Right ventricle myocardium superior (tissue), 1 donor: Measurements from ENCODE around the gene CAMKMT. TPM values are rescaled to one million over a fixed set of nuclear protein-coding genes. Genes with fewer than 3 reads are reported as not detected.

Experiments used
- ATAC-seq: fragments of 200-7000 bp; cut with Tn5 transposase; one replicate; pipeline ENCODE4 v1.9.1; 2020; ENCODE audit warnings: mild to moderate bottlenecking; ENCODE audit not compliant: poor library complexity
- DNase-seq: peaks from one replicate; pipeline ENCODE4 v3.0.0-alpha.2; 2020
- intact Hi-C: fragments of 100-400 bp; cut with DNase I; formaldehyde crosslinking; loops from one replicate; pipeline ENCODE4 v1.11.2; 2022
- total RNA-seq: library from RNA; stranded (reverse); fragmentation: NEBNext Ultra II Directional; extraction: Animal tissue kit (Norgen Biotek cat#: 25700); gene quantifications from one replicate; pipeline ENCODE4 v1.2.1, GENCODE V29; 2021
- donor health status: DM: no; HTN: yes; CAD: no; lungs with severe emphysema.

The CAMKMT gene
- total RNA-seq, 1 donor from 2014 or later, result 5.1 TPM

DNA sequence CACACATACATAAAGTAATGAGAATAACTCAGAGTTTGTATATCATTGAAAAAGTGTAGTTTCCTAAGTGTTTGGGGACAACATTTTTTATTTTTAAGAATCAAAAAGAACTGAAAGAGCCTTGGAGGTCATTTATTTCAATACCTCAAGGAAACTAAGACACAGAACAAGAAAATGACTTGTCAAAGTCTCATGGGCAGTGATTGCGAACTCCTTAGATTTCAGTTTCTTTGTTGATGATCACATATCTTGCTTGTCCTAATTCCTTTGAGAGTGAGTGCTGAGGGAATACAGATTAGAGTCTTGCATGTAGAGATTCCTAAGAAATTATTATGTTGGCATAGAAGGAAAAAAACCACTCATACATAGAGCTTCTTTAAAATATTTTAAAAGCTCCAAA is 243.8 kb downstream of the CAMKMT start:
- ATAC-seq, result no peak
- intact Hi-C loops, result no loop called here
- DNase-seq, result no peak

GRCh38 chr2:44612276-44612675 is 250.5 kb downstream of the CAMKMT start:
- ATAC-seq, result no peak
- DNase-seq, result no peak
- intact Hi-C loops, result no loop called here

GRCh38 chr2:44614940-44615339 is 253.2 kb downstream of the CAMKMT start:
- DNase-seq, result no peak
- intact Hi-C loops, result no loop called here
- no peak for ATAC-seq

- DNase-seq, result no peak
- peak; percentile 18 for ATAC-seq
- intact Hi-C loops, result no loop called here
Measured at GRCh38 chr2:44615950-44616518, 254.3 kb downstream of the CAMKMT start.

DNA sequence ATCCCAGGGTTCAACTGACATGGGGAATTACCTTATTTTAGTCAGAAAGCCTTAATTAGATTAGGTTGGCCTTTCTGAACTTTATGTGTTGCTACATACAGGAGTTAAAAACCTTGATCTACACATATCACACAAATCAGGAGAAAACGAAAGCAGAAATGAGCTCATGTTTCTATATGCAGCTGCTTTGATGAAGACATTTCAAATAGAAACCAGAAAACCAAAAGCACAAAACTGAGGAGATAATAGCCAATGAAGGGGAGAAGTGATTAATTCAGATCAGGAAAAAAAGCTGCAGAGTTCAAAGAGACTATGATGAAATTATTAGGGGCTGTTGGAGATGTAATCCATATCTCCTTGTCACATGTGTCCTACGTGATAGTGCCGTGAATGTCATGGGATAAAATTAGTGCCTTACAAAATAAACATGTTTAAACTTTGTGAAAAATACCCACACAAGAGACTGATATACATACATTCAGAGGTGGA is 255.0 kb downstream of the CAMKMT start:
- ATAC-seq (no peak), DNase-seq (no peak)
- intact Hi-C loops, result no loop called here

- no peak for DNase-seq
- intact Hi-C loops, result no loop called here
Measured at GRCh38 chr2:44618251-44619023, 256.7 kb downstream of the CAMKMT start.

GRCh38 chr2:44620189-44620990 is 258.6 kb downstream of the CAMKMT start:
- DNase-seq (no peak), ATAC-seq (no peak)
- intact Hi-C loops, result no loop called here

More at GRCh38 chr2:44618251-44619023, 256.7 kb downstream of the CAMKMT start:
- ATAC-seq, result no peak

DNA sequence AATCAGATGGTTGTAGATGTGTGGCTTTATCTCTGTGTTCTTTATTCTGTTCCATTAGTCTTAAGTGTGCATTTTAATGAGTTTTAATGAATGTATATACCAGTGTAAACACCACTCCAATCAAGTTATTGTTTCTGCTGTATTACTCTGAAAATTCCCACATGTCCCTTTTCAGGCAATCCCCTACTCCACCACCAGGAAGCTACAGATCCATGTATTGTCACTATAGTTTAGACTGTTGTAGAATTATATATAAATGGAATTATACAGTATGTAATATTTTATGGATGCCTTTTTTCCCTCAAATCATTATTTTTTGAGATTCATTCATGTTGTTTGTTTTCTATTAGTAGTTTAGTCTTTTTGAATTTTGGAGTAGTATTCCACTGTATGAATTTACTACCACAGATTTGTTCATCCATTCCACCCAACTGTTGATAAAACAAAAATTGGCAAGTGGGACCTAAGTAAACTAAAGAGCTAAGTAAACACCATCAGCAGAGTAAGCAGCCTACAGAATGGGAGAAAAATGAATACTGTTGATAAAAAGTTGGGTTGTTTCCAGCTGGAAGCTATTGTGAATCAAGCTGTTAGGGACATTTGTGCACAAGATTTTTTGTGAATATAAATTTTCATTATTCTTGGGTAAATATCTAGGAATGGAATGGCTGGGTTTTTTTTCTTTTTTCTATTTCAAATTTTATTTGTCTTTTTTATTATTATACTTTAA is 262.0 kb downstream of the CAMKMT start:
- intact Hi-C loops, result no loop called here
- no peak for ATAC-seq

DNA sequence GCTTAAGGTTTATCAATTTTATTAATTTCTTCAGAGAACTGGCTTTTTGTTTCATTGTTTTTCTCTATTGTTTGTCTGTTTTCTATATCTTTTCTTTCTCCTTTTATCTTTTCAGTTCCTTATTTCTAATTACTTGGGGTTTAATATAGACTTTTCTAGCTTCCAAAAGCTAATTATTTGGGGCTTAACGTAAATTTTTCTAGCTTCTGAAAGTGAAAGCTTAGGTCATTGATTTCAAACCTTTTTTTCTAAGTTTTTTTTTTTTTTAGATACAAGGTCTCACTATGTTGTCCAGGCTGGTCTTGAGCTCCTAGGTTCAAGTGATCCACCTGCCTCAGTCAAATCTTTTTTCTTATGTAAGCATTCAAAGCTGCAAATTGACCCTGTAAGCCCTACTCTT is 266.6 kb downstream of the CAMKMT start:
- ATAC-seq, result no peak
- DNase-seq, result no peak
- intact Hi-C loops, result no loop called here

More for the DNA sequence above, 262.0 kb downstream of the CAMKMT start:
- no peak for DNase-seq

GRCh38 chr2:44632931-44633689 is 271.4 kb downstream of the CAMKMT start:
- ATAC-seq, result no peak
- intact Hi-C loops, result no loop called here

DNA sequence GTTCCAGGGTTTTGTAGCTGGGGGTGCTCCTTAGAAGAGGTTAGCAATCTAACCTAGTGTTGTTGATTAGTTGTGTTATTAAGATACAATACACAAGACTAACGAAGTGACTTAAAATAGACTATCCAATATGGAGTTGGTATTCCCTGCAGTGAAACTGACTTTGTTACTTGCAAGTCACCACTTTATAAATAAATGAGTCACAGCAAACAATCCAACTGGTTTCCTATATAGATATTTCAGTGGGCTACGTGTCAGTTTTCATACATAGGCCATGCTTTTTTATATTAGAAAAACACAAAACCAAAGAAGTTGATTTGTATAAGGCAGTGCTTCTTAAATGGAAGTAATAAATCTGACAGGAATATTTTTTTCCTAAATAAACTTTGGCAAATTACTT is 274.0 kb downstream of the CAMKMT start:
- DNase-seq (no peak), ATAC-seq (no peak)
- intact Hi-C loops, result no loop called here

More at GRCh38 chr2:44632931-44633689, 271.4 kb downstream of the CAMKMT start:
- DNase-seq, result no peak

GRCh38 chr2:44638649-44639048 is 276.9 kb downstream of the CAMKMT start:
- intact Hi-C loops, result no loop called here
- DNase-seq (peak; percentile 43), ATAC-seq (peak; percentile 92)

DNA sequence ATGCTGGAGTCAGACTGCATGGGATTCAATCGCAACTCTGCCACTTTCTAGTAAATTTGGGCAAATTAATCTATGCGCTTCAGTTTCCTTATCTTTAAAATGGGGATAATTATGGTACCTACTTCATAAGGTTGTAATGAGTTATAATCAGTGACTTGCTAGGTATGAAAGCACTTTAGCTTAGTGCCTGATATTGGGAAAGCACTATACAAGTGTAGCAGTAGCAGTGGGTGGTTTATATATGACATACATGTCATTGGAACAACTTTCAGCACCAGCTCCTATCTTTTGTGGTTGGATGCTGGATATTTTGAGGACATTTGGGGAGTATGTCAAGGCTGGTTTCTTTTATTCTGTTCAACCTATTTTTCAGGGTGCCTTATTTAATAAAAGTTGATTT is 277.7 kb downstream of the CAMKMT start:
- DNase-seq (no peak), ATAC-seq (peak; percentile 56)
- intact Hi-C loops, result no loop called here

- intact Hi-C loops, result loop anchor here (10.0 kb wide), 1 partner anchor 47 kb away; no protein-coding TSS in a partner anchor
- peak; percentile 41 for ATAC-seq
- DNase-seq, result no peak
Measured at GRCh38 chr2:44642123-44642857, 280.5 kb downstream of the CAMKMT start.

DNA sequence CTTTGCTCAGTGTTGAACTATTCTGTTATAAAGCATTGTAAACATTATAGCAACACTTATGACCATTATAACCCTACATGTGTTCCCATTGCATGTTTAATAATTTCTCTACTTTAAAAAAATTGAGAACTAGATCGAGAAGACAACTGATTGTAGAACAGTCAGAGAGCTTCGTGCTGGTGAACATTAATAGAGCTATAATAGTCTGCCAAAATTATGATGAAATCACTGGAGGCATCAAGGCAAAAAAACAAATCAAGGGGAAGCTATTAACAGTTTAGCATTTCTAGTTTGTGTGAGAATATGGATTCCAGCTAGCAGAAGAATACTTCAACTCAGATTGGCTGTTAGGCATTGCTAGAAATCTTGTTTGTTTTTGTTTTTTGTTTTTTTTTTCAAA is 284.2 kb downstream of the CAMKMT start:
- DNase-seq, result no peak
- ATAC-seq, result no peak
- intact Hi-C loops, result loop anchor here (10.0 kb wide), 1 partner anchor 51 kb away; no protein-coding TSS in a partner anchor

DNA sequence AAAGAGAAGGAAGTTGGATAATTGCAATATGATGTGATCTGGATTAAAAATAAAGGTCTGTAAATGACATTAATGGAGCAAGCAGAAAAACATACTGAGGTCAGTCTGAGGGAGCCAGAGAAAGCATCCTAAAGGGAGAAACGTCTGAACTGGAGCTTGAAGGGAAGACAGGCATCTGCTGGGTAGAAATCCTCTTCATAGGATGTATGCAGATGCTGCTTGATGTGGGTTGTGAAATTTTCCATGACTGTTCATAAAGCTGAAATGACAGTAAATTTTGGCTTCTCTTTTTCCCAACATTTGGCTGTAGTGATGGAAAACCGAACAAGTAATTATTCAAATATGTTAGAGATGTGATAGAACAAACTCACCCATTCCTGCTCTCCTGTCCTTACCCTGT is 287.6 kb downstream of the CAMKMT start:
- ATAC-seq, result no peak
- intact Hi-C loops, result loop anchor here (10.0 kb wide), 1 partner anchor 55 kb away; no protein-coding TSS in a partner anchor

DNA sequence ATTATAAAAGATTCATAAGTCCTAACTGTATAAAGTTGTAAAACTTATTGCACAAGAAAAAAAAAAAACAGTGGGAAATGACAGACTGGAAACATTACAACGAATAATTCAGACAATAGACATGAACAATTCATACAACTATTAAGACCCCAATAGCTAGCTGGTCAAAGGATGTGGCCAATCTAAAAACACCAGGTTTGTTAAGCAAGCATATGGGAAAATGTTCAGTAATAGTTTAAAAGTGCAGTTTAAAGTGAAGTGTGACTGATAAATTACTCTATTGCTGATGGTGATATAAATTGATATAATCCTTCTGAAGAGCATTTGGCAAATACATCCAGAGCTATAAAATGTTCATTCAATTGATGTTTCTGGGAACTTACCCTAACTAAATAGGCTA is 289.0 kb downstream of the CAMKMT start:
- intact Hi-C loops, result no loop called here
- ATAC-seq (no peak), DNase-seq (no peak)

More for the DNA sequence above, 287.6 kb downstream of the CAMKMT start:
- no peak for DNase-seq
